IMR-90 (cell line): Measurements from ENCODE around the gene INPP5J.

Source experiments
- BHLHE40 ChIP-seq: fragments of 150-350 bp; IDR thresholded peaks from 2 replicates; pipeline ENCODE4 v1.6.1; 2016; ENCODE audit warnings: mild to moderate bottlenecking, low read depth, low read length
- CTCF ChIP-seq: conservative IDR thresholded peaks from 2 replicates; pipeline ENCODE4 v1.5.1; 2012; ENCODE audit warnings: mild to moderate bottlenecking, low read depth, low read length, improper control_type of control experiment
- ELK1 ChIP-seq: fragments of 150-350 bp; IDR thresholded peaks from 2 replicates; pipeline ENCODE4 v1.6.1; 2016; ENCODE audit warnings: low read depth, mild to moderate bottlenecking, low read length, moderate library complexity, borderline replicate concordance
- FOS ChIP-seq: fragments of 150-350 bp; IDR thresholded peaks from 2 replicates; pipeline ENCODE4 v1.6.1; 2016; ENCODE audit warnings: low read depth, low read length
- MAZ ChIP-seq: IDR thresholded peaks from 2 replicates; pipeline ENCODE4 v1.6.1; 2012; ENCODE audit warnings: low read depth, mild to moderate bottlenecking, low read length, improper control_type of control experiment, moderate library complexity, borderline replicate concordance
- POLR2A ChIP-seq: IDR thresholded peaks from 2 replicates; pipeline ENCODE4 v1.6.1; 2012; ENCODE audit warnings: mild to moderate bottlenecking, low read depth, low read length
- RFX5 ChIP-seq: IDR thresholded peaks from 2 replicates; pipeline ENCODE4 v1.8.0; 2012; ENCODE audit warnings: low read depth, mild to moderate bottlenecking, low read length, moderate library complexity
- SMC3 ChIP-seq: fragments of 150-350 bp; IDR thresholded peaks from 2 replicates; pipeline ENCODE4 v1.6.1; 2016; ENCODE audit warnings: low read depth, mild to moderate bottlenecking, antibody characterized with exemption, low read length, moderate library complexity
- USF2 ChIP-seq: fragments of 150-350 bp; IDR thresholded peaks from 2 replicates; pipeline ENCODE4 v1.6.1; 2017; ENCODE audit warnings: mild to moderate bottlenecking, antibody characterized with exemption, low read length, low read depth

DNA sequence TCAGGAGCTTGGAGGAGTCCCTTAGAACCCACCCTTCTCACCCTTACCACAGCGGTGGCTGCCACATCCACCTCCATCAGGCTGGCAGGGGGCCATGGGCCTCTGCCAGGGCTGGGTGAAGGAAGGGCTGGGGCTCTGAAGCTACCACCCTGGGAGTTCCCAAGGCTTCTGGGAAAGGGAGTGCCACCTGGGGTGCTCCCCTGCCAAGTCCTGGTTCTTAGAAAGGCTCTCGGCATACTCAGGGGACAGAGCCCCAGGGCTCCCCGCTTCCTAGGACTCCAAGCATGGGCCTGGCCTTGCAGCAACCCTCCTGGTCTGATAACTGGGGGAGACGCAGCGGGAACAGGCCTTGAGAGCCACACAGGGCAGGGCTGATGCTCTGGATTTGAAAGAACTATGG lies 18.0 kb downstream of the INPP5J start:
- TF ChIP-seq MAZ = no peak
- TF ChIP-seq CTCF = no peak
- no peak for TF ChIP-seq BHLHE40
- no peak for TF ChIP-seq RFX5
- TF ChIP-seq POLR2A = no peak
- no peak for TF ChIP-seq USF2
- TF ChIP-seq ELK1 = no peak
- TF ChIP-seq SMC3 = no peak
- TF ChIP-seq FOS = no peak
